Colonic mucosa (tissue), 4 donors: ENCODE measurements around the gene PODN. TPM values are rescaled to one million over a fixed set of nuclear protein-coding genes. Genes with fewer than 3 reads are reported as not detected.

Experiments
- DNase-seq: peaks from one replicate; pipeline ENCODE4 v3.0.0-alpha.2; 2020
- H3K27ac ChIP-seq: fragments of 200-600 bp; one replicate; pipeline ENCODE4 v1.8.0; 2021
- H3K27me3 ChIP-seq: fragments of 200-600 bp; one replicate; pipeline ENCODE4 v1.8.0; 2021
- H3K36me3 ChIP-seq: fragments of 200-600 bp; one replicate; pipeline ENCODE4 v1.8.0; 2021
- H3K4me1 ChIP-seq: fragments of 200-600 bp; one replicate; pipeline ENCODE4 v1.8.0; 2021; ENCODE audit warnings: mild to moderate bottlenecking
- H3K4me3 ChIP-seq: fragments of 200-600 bp; one replicate; pipeline ENCODE4 v1.8.0; 2021
- H3K9ac ChIP-seq, 2 donors: one replicate each; pipeline ENCODE4 v1.7.0; 2013; ENCODE audit warnings: control low read depth in 2 of 2, low read depth in 2 of 2, low read length in 2 of 2
- H3K9me3 ChIP-seq: fragments of 200-600 bp; one replicate; pipeline ENCODE4 v1.8.0; 2021
- CTCF ChIP-seq: fragments of 200-600 bp; IDR thresholded peaks from one replicate; pipeline ENCODE4 v1.8.0; 2022; ENCODE audit warnings: antibody characterized with exemption, mild to moderate bottlenecking
- intact Hi-C: fragments of 100-400 bp; cut with DNase I; formaldehyde crosslinking; loops from one replicate; pipeline ENCODE4 v1.14.1; 2022
- total RNA-seq, 2 donors: library from RNA; stranded (reverse); fragmentation: NEBNext Ultra II Directional in 1 of 2; extraction: Animal tissue kit (Norgen Biotek cat#: 25700) in 1 of 2; gene quantifications; one replicate each; pipeline ENCODE4 v1.2.1, GENCODE V29; 2021
- donor health status: healthy.
- donor health status: DM: no; HTN: no; CAD: no.
- donor health status: DM: no; HTN: no; CAD: no.

PODN gene
- total RNA-seq, 2 donors from 2014 or later, result 3.2 to 9.1 TPM

DNA sequence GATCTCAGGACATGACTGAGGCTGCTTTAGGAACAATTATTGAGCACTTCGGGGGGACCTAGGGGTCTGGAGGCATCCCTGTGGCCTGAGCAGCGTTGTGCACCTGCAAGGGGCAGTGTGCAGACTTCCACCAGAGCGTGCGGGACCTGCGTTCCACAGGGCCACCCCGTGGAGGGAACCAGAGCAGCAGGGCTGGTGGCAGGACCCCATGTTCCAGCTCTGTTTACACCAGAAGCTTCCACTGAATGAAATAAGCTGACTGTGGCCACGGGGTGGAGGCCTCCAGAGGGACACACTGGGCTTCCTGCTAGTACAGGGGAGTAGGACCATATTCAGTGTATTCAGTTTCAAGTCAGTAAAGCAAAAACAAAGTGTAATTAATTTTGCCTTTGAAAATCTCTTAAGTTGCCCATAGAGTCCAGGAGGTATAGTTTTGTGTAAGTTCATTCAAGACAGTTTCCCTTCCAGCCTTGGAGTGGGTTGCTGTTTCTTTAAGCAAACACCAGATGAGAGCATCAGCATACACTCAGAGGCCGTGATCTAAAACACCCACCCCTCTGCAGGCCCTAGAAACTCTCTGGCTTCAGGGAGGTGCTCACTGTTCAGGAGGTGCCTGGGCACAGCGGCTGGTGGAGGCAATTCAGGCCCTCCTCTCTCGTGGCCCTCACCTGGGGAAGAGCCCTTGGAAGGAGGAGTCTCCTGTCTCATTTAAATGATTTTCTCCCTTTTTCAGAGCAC, 63.8 kb downstream of the PODN start:
- H3K36me3 ChIP-seq, result no peaks in the 10 kb centered on the region
- DNase-seq, result no peak
- intact Hi-C loops, result no loop called here
- H3K27me3 ChIP-seq, result no peaks in the 10 kb centered on the region
- TF ChIP-seq CTCF, result no peak
- no peak overlapping the region for H3K27ac ChIP-seq
- no peak overlapping the region for H3K4me3 ChIP-seq
- H3K9ac ChIP-seq, result no peak overlapping the region
- H3K9me3 ChIP-seq, result no peaks in the 10 kb centered on the region
- H3K4me1 ChIP-seq, result no peaks in the 10 kb centered on the region

DNA sequence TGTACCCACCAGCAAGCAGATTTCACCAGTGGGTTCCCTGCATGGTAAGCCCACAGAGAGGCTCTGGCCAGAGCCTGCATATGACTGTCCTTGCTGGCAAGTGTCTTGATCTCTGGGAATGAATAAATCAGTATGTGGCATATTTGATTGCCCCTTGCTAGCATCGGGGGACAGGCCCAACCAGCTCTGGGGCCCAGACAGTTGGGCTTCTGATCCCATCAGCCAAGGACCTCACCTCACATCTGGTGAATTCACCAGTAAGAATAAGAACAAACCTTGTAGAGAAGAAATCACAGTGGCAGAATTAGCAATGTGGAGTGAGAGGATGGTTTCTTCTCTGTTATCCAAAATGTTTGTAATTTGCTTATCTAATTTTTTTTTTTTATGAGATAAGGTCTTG, 64.5 kb downstream of the PODN start:
- Histone ChIP-seq H3K27me3 (no peaks in the 10 kb centered on the region), H3K4me1 (no peaks in the 10 kb centered on the region), H3K9ac (no peak overlapping the region), H3K9me3 (no peaks in the 10 kb centered on the region), H3K4me3 (no peak overlapping the region), H3K27ac (no peak overlapping the region), H3K36me3 (no peaks in the 10 kb centered on the region)
- DNase-seq, result no peak
- no peak for TF ChIP-seq CTCF
- intact Hi-C loops, result no loop called here

DNA sequence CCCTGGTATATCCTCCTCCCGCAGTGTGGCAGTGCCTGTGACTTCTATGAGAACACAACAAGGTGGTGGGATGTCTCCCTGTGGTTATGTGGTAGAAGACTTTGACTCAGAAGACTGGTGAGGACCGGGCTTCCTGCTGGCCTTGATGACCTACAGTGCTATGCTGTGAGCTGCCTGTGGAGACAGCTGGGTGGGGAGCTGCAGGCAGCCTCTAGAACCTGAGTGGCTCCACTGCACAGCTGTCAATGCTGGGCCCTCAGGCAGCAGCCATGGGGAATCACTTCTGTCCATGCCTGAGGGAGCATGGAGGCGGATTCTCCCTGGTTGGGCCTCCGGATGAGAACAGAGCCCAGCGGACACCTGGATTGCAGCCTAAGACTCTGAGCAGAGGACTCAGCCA, 65.5 kb downstream of the PODN start:
- H3K36me3 ChIP-seq, result no peaks in the 10 kb centered on the region
- DNase-seq, result no peak
- no peaks in the 10 kb centered on the region for H3K9me3 ChIP-seq
- no peaks in the 10 kb centered on the region for H3K4me1 ChIP-seq
- intact Hi-C loops, result no loop called here
- no peak overlapping the region for H3K9ac ChIP-seq
- H3K4me3 ChIP-seq, result no peak overlapping the region
- no peaks in the 10 kb centered on the region for H3K27me3 ChIP-seq
- no peak for TF ChIP-seq CTCF
- no peak overlapping the region for H3K27ac ChIP-seq

DNA sequence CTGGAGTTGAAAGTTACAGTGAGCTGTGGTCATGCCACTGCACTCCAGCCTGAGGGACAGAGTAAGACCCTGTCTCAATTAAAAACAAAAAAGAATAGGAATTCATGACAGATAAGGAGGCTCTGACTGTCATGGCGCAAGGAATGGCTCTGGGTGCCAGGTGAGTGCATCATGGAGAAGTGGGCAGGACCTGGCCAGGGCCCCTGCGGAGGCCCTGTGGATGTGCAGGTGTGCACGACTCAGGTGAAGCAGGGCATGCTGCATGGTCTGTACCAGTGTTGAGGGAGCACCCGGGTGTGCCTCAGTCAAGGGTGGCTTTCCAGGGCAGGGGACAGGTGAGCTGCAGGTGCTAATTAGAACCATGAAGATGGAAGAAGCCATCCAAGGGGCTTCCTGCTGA, 66.4 kb downstream of the PODN start:
- no peaks in the 10 kb centered on the region for H3K27me3 ChIP-seq
- no peaks in the 10 kb centered on the region for H3K4me1 ChIP-seq
- no peak overlapping the region for H3K27ac ChIP-seq
- no peak overlapping the region for H3K9ac ChIP-seq
- TF ChIP-seq CTCF, result no peak
- H3K9me3 ChIP-seq, result no peaks in the 10 kb centered on the region
- H3K36me3 ChIP-seq, result no peaks in the 10 kb centered on the region
- intact Hi-C loops, result no loop called here
- DNase-seq, result no peak
- no peak overlapping the region for H3K4me3 ChIP-seq

DNA sequence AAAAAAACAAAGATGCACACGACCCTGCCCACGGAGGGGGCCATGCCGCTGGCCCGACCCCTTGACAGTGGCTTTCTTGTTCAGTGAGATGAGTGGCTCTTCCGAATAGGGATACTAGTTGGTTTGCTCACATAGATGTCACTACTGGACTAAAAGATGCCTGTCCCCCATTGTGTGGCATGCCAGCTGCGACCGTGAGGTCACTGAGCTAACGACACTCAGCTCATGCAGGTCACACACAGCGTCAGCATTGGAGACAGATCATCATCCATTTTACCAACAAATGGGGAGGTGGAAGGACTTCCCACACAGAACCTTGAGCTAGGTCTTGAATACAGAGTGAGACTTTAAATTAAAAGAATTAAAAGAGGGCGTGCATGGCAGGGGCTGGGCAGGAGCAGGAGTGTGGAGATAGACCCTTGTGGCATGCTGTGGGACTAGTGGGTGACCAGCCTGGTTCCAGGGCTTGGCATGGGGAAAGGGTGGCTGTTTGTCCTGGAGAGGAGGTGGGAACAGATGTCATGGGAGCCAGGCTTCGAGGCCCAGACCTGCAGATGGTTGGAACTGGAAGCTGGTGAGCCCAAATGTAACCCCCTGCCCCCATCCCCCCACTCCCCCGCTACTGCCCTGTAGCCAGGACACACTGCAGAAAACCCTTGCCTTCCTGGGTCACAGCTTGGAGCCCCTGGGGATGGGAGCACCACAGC, 68.0 kb downstream of the PODN start:
- no peak overlapping the region for H3K27ac ChIP-seq
- H3K4me1 ChIP-seq, result no peaks in the 10 kb centered on the region
- no peak overlapping the region for H3K9ac ChIP-seq
- intact Hi-C loops, result no loop called here
- no peak for DNase-seq
- H3K9me3 ChIP-seq, result no peaks in the 10 kb centered on the region
- no peak overlapping the region for H3K4me3 ChIP-seq
- H3K27me3 ChIP-seq, result no peaks in the 10 kb centered on the region
- no peak for TF ChIP-seq CTCF
- H3K36me3 ChIP-seq, result no peaks in the 10 kb centered on the region
